ACHN (cell line): ENCODE measurements around the gene KIAA1755.
A peak's percentile ranks its signal among the peaks of the same experiment; 100 is the strongest.
"Not testable (repeated sequence)": the region's sequence is repeated elsewhere in the genome, so short reads cannot be mapped to it uniquely, and the experiment has no call there.

Source experiments
- DNase-seq: peaks from one replicate; pipeline ENCODE4 v3.0.0-alpha.2; 2015
- in situ Hi-C: cut with HindIII; loops from 2 replicates; pipeline ENCODE4 v1.10.0; 2017; ENCODE audit warnings: low sequenced_read_pairs, low pct_ligation_motif_present, low pct_unique_long_range_greater_than_20kb

KIAA1755 gene

GRCh38 chr20:38294076-38294591 lies 33.6 kb upstream of the KIAA1755 start:
- no peak for DNase-seq
- in situ Hi-C loops = no loop called here

GRCh38 chr20:38293491-38294065 lies 33.0 kb upstream of the KIAA1755 start:
- in situ Hi-C loops = no loop called here
- no peak for DNase-seq

- DNase-seq = no peak
- in situ Hi-C loops = no loop called here
Observed at GRCh38 chr20:38291966-38292365, 31.4 kb upstream of the KIAA1755 start.

- in situ Hi-C loops = no loop called here
Observed at GRCh38 chr20:38290829-38291814, 30.6 kb upstream of the KIAA1755 start.

GRCh38 chr20:38286586-38287531 lies 26.3 kb upstream of the KIAA1755 start:
- in situ Hi-C loops = no loop called here
- DNase-seq = no peak

More at GRCh38 chr20:38290829-38291814, 30.6 kb upstream of the KIAA1755 start:
- DNase-seq = peak; percentile 27

GRCh38 chr20:38284893-38285444 lies 24.4 kb upstream of the KIAA1755 start:
- no peak for DNase-seq
- in situ Hi-C loops = no loop called here

GRCh38 chr20:38284066-38284650 lies 23.6 kb upstream of the KIAA1755 start:
- in situ Hi-C loops, DNase-seq: not testable (repeated sequence)

GRCh38 chr20:38283236-38283635 lies 22.7 kb upstream of the KIAA1755 start:
- in situ Hi-C loops = no loop called here
- DNase-seq = no peak

- DNase-seq, in situ Hi-C loops: not testable (repeated sequence)
Observed at GRCh38 chr20:38281176-38281915, 20.8 kb upstream of the KIAA1755 start.

GRCh38 chr20:38278763-38279162 lies 18.2 kb upstream of the KIAA1755 start:
- DNase-seq = no peak
- in situ Hi-C loops = no loop called here

- in situ Hi-C loops = no loop called here
- no peak for DNase-seq
Observed at GRCh38 chr20:38278131-38278530, 17.6 kb upstream of the KIAA1755 start.

- no peak for DNase-seq
- in situ Hi-C loops = no loop called here
Observed at GRCh38 chr20:38277691-38278090, 17.2 kb upstream of the KIAA1755 start.

GRCh38 chr20:38277285-38277684 lies 16.8 kb upstream of the KIAA1755 start:
- in situ Hi-C loops = no loop called here
- no peak for DNase-seq

GRCh38 chr20:38275815-38276550 lies 15.4 kb upstream of the KIAA1755 start:
- in situ Hi-C loops = no loop called here

GRCh38 chr20:38272961-38273360 lies 12.4 kb upstream of the KIAA1755 start:
- no peak for DNase-seq
- in situ Hi-C loops = no loop called here

More at GRCh38 chr20:38275815-38276550, 15.4 kb upstream of the KIAA1755 start:
- DNase-seq = peak; percentile 22

GRCh38 chr20:38272398-38272797 lies 11.9 kb upstream of the KIAA1755 start:
- no peak for DNase-seq
- in situ Hi-C loops = no loop called here
